NCI-H1092 treated with DMSO at 0.1 percent for 48 hours (cell line): ENCODE data around the gene FXR2.
"Not testable (repeated sequence)": the region's sequence is repeated elsewhere in the genome, so short reads cannot be mapped to it uniquely, and the experiment has no call there.

ENCODE experiments used
- DNase-seq: peaks from one replicate; lab custom pipeline; 2025; lab: John Stamatoyannopoulos, UW

Gene FXR2

GRCh38 chr17:7614425-7615264 is at the start of gene FXR2:
Gene FXR2, minus strand, starts transcription at chr17:7614897. Its CDS starts 365 bp downstream, at chr17:7614532.
- peak; percentile 99 for DNase-seq

GRCh38 chr17:7656958-7657609 is 42.4 kb upstream of the FXR2 start:
- DNase-seq, result no peak

GRCh38 chr17:7655541-7655840 is 40.8 kb upstream of the FXR2 start:
- DNase-seq, result no peak

GRCh38 chr17:7654832-7655540 is 40.3 kb upstream of the FXR2 start:
- no peak for DNase-seq

- DNase-seq, result no peak
Measured at GRCh38 chr17:7652388-7653356, 38.0 kb upstream of the FXR2 start.

- peak; percentile 7 for DNase-seq
Measured at GRCh38 chr17:7651665-7652387, 37.1 kb upstream of the FXR2 start.

- DNase-seq, result no peak
Measured at GRCh38 chr17:7651097-7651664, 36.5 kb upstream of the FXR2 start.

- DNase-seq, result peak; percentile 37
Measured at GRCh38 chr17:7650509-7651096, 35.9 kb upstream of the FXR2 start, which contains the start of gene ATP1B2. Gene ATP1B2, plus strand, starts transcription at chr17:7650926. Its CDS starts 593 bp downstream, at chr17:7651519.

- no peak for DNase-seq
Measured at GRCh38 chr17:7647018-7647417, 32.3 kb upstream of the FXR2 start.

- no peak for DNase-seq
Measured at GRCh38 chr17:7646457-7646856, 31.8 kb upstream of the FXR2 start.

- DNase-seq, result no peak
Measured at GRCh38 chr17:7644775-7645174, 30.1 kb upstream of the FXR2 start.

- DNase-seq, result not testable (repeated sequence)
Measured at GRCh38 chr17:7641635-7642034, 26.9 kb upstream of the FXR2 start.

GRCh38 chr17:7640783-7641182 is 26.1 kb upstream of the FXR2 start:
- DNase-seq, result no peak

- DNase-seq, result no peak
Measured at GRCh38 chr17:7636163-7636562, 21.5 kb upstream of the FXR2 start.

- peak; percentile 46 for DNase-seq
Measured at GRCh38 chr17:7634384-7634783, 19.7 kb upstream of the FXR2 start.

- no peak for DNase-seq
Measured at GRCh38 chr17:7633093-7633492, 18.4 kb upstream of the FXR2 start.

- DNase-seq, result peak; percentile 1
Measured at GRCh38 chr17:7632492-7632894, 17.8 kb upstream of the FXR2 start.

GRCh38 chr17:7631398-7632380 is 17.0 kb upstream of the FXR2 start:
- no peak for DNase-seq
